Daoy (cell line): ENCODE data around the gene ETS1. TPM values are rescaled to one million over a fixed set of nuclear protein-coding genes. Genes with fewer than 3 reads are reported as not detected.

Experiments used
- total RNA-seq: library from RNA; depleted of rRNA; stranded (reverse); fragments of >200 nt; shearing (Covaris generic); gene quantifications from 2 replicates; pipeline ENCODE4 v1.2.3, GENCODE V29; 2014; rRNA removed

The ETS1 gene
- total RNA-seq, 1 experiment from 2014 or later, result 70.7 TPM

Other genes with a start within 250 kb of the ETS1 start
- 11.7 and 15.4 TPM in 2 replicates for gene FLI1, start 106.5 kb upstream of the ETS1 start, total RNA-seq